A549 (cell line): Measurements from ENCODE around the gene PAXX. TPM values are rescaled to one million over a fixed set of nuclear protein-coding genes. Genes with fewer than 3 reads are reported as not detected.

Source experiments
- ATAC-seq, 2 experiments: fragments of 200-7000 bp in 1 of 2; fragments of >200 bp in 1 of 2; cut with Nextera tagmentation in 1 of 2; cut with Tn5 transposase in 1 of 2; 3 replicates each; pipeline versions ENCODE4 v1.8.0 to v1.9.1; 2018 to 2020; ENCODE audit warnings: mild to moderate bottlenecking in 1 of 2, moderate library complexity in 1 of 2
- CTCF ChIA-PET: fragments of 300-600 bp; sonication (Branson Sonifier 250); formaldehyde crosslinking; extraction: SDS; loops from one replicate; lab custom pipeline; 2021; ENCODE audit warnings: antibody characterized with exemption, inconsistent platforms; lab: Yijun Ruan, JAX
- POLR2A ChIA-PET: fragments of 350-600 bp; formaldehyde crosslinking; extraction: SDS; loops from one replicate; lab custom pipeline; 2021; ENCODE audit warnings: antibody characterized with exemption, inconsistent platforms; lab: Yijun Ruan, JAX
- DNase-seq, 2 experiments: peaks; one replicate each; pipeline versions ENCODE4 v3.0.0 to v3.0.0-alpha.2; 2011 to 2016; ENCODE audit warnings: low read depth in 1 of 2, low spot score in 1 of 2
- FAIRE-seq: peaks from 2 replicates; lab custom pipeline; 2011; peaks lifted over from hg19 to GRCh38; lab: Jason Lieb, UNC
- H3K27ac ChIP-seq, 2 experiments: fragments of >200 bp; sonication (Bioruptor Twin); formaldehyde crosslinking; 3 replicates each; pipeline ENCODE4 v1.5.1; 2016 to 2017
- H3K4me1 ChIP-seq: fragments of >200 bp; sonication (Bioruptor Twin); formaldehyde crosslinking; 3 replicates; pipeline ENCODE4 v1.6.1; 2016
- H3K4me2 ChIP-seq: fragments of >200 bp; sonication (Bioruptor Twin); formaldehyde crosslinking; 3 replicates; pipeline ENCODE4 v1.6.1; 2016
- H3K4me3 ChIP-seq: fragments of >200 bp; sonication (Bioruptor Twin); formaldehyde crosslinking; 3 replicates; pipeline ENCODE4 v1.5.1; 2016
- H3K9me3 ChIP-seq: fragments of >200 bp; sonication (Bioruptor Twin); formaldehyde crosslinking; 3 replicates; pipeline ENCODE4 v1.6.1; 2016
- BHLHE40 ChIP-seq: IDR thresholded peaks from 2 replicates; pipeline ENCODE4 v1.6.1; 2012; ENCODE audit warnings: low read depth, low read length, inconsistent platforms
- CBX8 ChIP-seq: fragments of 200-600 bp; sonication (generic); IDR thresholded peaks from 2 replicates; pipeline ENCODE4 v1.6.1; 2016
- CEBPB ChIP-seq, 2 experiments: fragments of >200 bp in 1 of 2; sonication (Bioruptor Twin) in 1 of 2; formaldehyde crosslinking in 1 of 2; IDR thresholded peaks; 2 replicates each; pipeline ENCODE4 v1.6.1; 2012 to 2016
- EHMT2 ChIP-seq: fragments of 200-600 bp; sonication (generic); IDR thresholded peaks from 2 replicates; pipeline ENCODE4 v1.6.1; 2016; ENCODE audit warnings: antibody characterized with exemption, low read depth, mild to moderate bottlenecking, moderate library complexity
- EP300 ChIP-seq, 2 experiments: fragments of >200 bp; sonication (Bioruptor Twin); formaldehyde crosslinking; IDR thresholded peaks; 2 replicates in 1 of 2; 3 replicates in 1 of 2; pipeline ENCODE4 v1.6.1; 2016 to 2017
- FOXS1 ChIP-seq: fragments of 250-450 bp; sonication (Bioruptor Pico); IDR thresholded peaks from 2 replicates; pipeline ENCODE4 v1.5.0; 2020; ENCODE audit warnings: mild to moderate bottlenecking, moderate library complexity
- GATA3 ChIP-seq: IDR thresholded peaks from 2 replicates; pipeline ENCODE4 v1.6.1; 2012; ENCODE audit warnings: borderline replicate concordance
- JUN ChIP-seq, 2 experiments: fragments of >200 bp; sonication (Bioruptor Twin); formaldehyde crosslinking; IDR thresholded peaks; 2 replicates in 1 of 2; 3 replicates in 1 of 2; pipeline ENCODE4 v1.6.1; 2016 to 2017
- KDM1A ChIP-seq: fragments of 200-600 bp; sonication (generic); IDR thresholded peaks from 2 replicates; pipeline ENCODE4 v1.6.1; 2016; ENCODE audit warnings: low read depth, mild to moderate bottlenecking
- KDM5A ChIP-seq: fragments of 200-600 bp; sonication (generic); IDR thresholded peaks from 2 replicates; pipeline ENCODE4 v1.6.1; 2016; ENCODE audit warnings: antibody characterized with exemption, mild to moderate bottlenecking
- MAFK ChIP-seq: fragments of 450-650 bp; IDR thresholded peaks from 2 replicates; pipeline ENCODE4 v1.6.1; 2014; ENCODE audit not compliant: partially characterized antibody
- MYC ChIP-seq: IDR thresholded peaks from 2 replicates; pipeline ENCODE4 v1.6.1; 2012; ENCODE audit warnings: mild to moderate bottlenecking, inconsistent platforms, low read length, improper control_type of control experiment, borderline replicate concordance
- NFE2L2 ChIP-seq: fragments of 150-350 bp; conservative IDR thresholded peaks from 2 replicates; pipeline ENCODE4 v1.6.1; 2014; ENCODE audit warnings: low read length
- NPAS2 ChIP-seq: fragments of 250-450 bp; sonication (Bioruptor Pico); IDR thresholded peaks from 2 replicates; pipeline ENCODE4 v1.8.0; 2022; ENCODE audit warnings: mild to moderate bottlenecking, moderate library complexity, borderline replicate concordance
- PHF8 ChIP-seq: fragments of 200-600 bp; sonication (generic); IDR thresholded peaks from 2 replicates; pipeline ENCODE4 v1.6.1; 2016; ENCODE audit warnings: low read depth, mild to moderate bottlenecking, antibody characterized with exemption, moderate library complexity, borderline replicate concordance
- POLR2A ChIP-seq: IDR thresholded peaks from 2 replicates; pipeline ENCODE4 v1.6.1; 2012; ENCODE audit warnings: mild to moderate bottlenecking, low read length
- RAD21 ChIP-seq, 2 experiments: fragments of >200 bp in 1 of 2; sonication (Bioruptor Twin) in 1 of 2; formaldehyde crosslinking in 1 of 2; IDR thresholded peaks in 1 of 2; conservative IDR thresholded peaks in 1 of 2; 2 replicates in 1 of 2; 3 replicates in 1 of 2; pipeline ENCODE4 v1.6.1; 2012 to 2018; ENCODE audit warnings: inconsistent platforms in 1 of 2
- RARB ChIP-seq: fragments of 250-450 bp; sonication (Bioruptor Pico); IDR thresholded peaks from 2 replicates; pipeline ENCODE4 v1.8.0; 2021; ENCODE audit warnings: mild to moderate bottlenecking, moderate library complexity
- RCOR1 ChIP-seq: fragments of 150-350 bp; IDR thresholded peaks from 2 replicates; pipeline ENCODE4 v1.6.1; 2014; ENCODE audit warnings: antibody characterized with exemption, low read length, low read depth
- SMC3 ChIP-seq: fragments of >200 bp; sonication (Bioruptor Twin); formaldehyde crosslinking; IDR thresholded peaks from 3 replicates; pipeline ENCODE4 v1.6.1; 2018; ENCODE audit warnings: inconsistent platforms
- TFCP2L1 ChIP-seq: fragments of 250-450 bp; sonication (Bioruptor Pico); IDR thresholded peaks from 2 replicates; pipeline ENCODE4 v1.5.0; 2021; ENCODE audit warnings: mild to moderate bottlenecking
- TP53 ChIP-seq: fragments of 250-450 bp; sonication (Bioruptor Pico); IDR thresholded peaks from 2 replicates; pipeline ENCODE4 v1.5.0; 2021; ENCODE audit warnings: mild to moderate bottlenecking, moderate library complexity
- ZFP36 ChIP-seq: fragments of 450-650 bp; IDR thresholded peaks from 2 replicates; pipeline ENCODE4 v1.6.1; 2014; ENCODE audit warnings: borderline replicate concordance; ENCODE audit not compliant: partially characterized antibody
- WGBS: methylation state at CpG from one replicate; pipeline ENCODE4 v1.1.6; 2017; ENCODE audit errors: missing lambda C conversion rate; 5-methylcytosine and 5-hydroxymethylcytosine counted together
- polyA plus RNA-seq, 4 experiments: library from polyadenylated mRNA; depleted of rRNA in 3 of 4; stranded (reverse); fragments of >200 nt; fragmentation: RNase III in 1 of 4; extraction: RNeasy Plus Mini Kit Qiagen cat#74134 plus additional on column Dnase treatment in 1 of 4; gene quantifications; 2 replicates in 3 of 4; 3 replicates in 1 of 4; pipeline ENCODE4 v1.2.3, GENCODE V29; 2011 to 2017
- TF ChIP-seq, protein P1 (sequence below): IDR thresholded peaks from 2 replicates; pipeline ENCODE4 v1.6.1; 2012
- TF ChIP-seq, protein P2 (sequence below): fragments of >200 bp; sonication (Bioruptor Twin); formaldehyde crosslinking; IDR thresholded peaks from 3 replicates; pipeline ENCODE4 v1.5.1; 2016
- TF ChIP-seq, protein P3 (sequence below): fragments of >200 bp; sonication (Bioruptor Twin); formaldehyde crosslinking; IDR thresholded peaks from 3 replicates; pipeline ENCODE4 v1.6.1; 2016

PAXX gene
- polyA plus RNA-seq, 2 of the 4 experiments (the other 2 are of a cell fraction): 15.6 to 53.2 TPM

DNA sequence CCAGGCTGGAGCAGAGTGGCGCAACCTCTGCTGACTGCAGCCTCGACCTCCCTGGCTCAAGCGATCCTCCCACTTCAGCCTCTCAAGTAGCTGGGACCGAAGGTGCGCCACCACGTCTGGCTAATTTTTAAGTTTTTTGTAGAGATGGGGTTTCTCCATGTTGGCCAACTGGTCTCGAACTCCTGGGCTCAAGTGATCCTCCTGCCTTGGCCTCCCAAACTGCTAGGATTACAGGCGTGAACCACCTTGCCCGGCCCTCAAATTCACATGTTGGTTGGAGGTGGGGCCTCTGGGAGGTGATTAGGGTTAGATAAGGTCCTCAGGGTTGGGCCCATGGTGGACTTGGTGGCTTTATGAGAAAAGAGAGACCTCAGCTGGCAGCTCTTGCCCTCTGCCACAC, 30.1 kb upstream of the PAXX start:
- Histone ChIP-seq H3K4me2 (no peak overlapping the region), H3K4me1 (peaks cover 12% of the 10 kb centered on the region; the same call in 2 of the 3 replicates), H3K27ac (no peak overlapping the region), H3K9me3 (no peaks in the 10 kb centered on the region), H3K4me3 (no peak overlapping the region)
- CTCF ChIA-PET: interaction anchor here (0.8 to 1.7 kb wide), 8 partner anchors 14 to 153 kb away, joined by 3 to 11 read pairs (median 4); partner anchors contain the start of genes C8G and FBXW5
- no peak for FAIRE-seq
- ATAC-seq: no peak
- POLR2A ChIA-PET: no interaction called here
- no peak for DNase-seq
- TF ChIP-seq CEBPB (IDR thresholded peaks at IDR 0.05) (no peak), NFE2L2 (no peak), MYC (no peak), GATA3 (no peak), TP53 (no peak), BHLHE40 (no peak), EP300 (IDR thresholded peaks at IDR 0.05) (no peak), RCOR1 (no peak), EHMT2 (no peak), KDM5A (no peak), ZFP36 (no peak), POLR2A (no peak), FOXS1 (no peak), RARB (no peak), SMC3 (no peak), KDM1A (no peak)
- TF ChIP-seq, protein P1, sequence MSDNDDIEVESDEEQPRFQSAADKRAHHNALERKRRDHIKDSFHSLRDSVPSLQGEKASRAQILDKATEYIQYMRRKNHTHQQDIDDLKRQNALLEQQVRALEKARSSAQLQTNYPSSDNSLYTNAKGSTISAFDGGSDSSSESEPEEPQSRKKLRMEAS: no peak
- WGBS: 100% methylated on average over 9 of the region's 9 CpGs

DNA sequence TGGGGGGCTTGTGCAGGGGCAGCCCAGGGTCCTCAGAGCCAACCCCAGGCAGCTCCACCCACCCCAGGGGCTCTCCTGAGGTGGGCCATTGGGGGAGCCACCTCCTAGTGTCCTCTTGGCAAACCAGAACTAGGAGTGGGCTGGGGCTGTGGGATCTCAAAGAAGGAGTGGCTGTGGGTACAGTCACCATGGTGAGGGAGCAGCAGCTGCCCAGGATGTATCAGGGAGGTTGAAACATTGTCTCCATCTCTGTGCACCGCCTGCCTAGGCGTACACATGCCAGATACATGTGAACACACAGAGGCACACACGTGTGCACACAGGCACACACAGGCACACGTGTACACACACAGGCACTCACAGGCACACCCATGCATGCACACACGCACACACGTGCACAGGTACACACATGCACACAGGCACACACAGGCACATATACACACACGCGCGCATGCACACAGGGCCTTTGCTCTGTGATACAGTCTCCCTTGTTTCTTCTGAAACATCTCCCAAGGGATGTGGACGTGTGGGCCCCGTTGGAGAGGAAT, 29.4 kb upstream of the PAXX start:
- POLR2A ChIA-PET: no interaction called here
- WGBS: 84% methylated on average over 11 of the region's 11 CpGs

More for the DNA sequence above, 29.4 kb upstream of the PAXX start:
- TF ChIP-seq EP300 (IDR thresholded peaks at IDR 0.05): no peak
- no peak for TF ChIP-seq MYC
- TF ChIP-seq PHF8: no peak
- no peak for TF ChIP-seq FOXS1
- no peak for TF ChIP-seq KDM5A
- TF ChIP-seq NPAS2 (CRISPR knock-in tag): no peak
- TF ChIP-seq, protein P2, sequence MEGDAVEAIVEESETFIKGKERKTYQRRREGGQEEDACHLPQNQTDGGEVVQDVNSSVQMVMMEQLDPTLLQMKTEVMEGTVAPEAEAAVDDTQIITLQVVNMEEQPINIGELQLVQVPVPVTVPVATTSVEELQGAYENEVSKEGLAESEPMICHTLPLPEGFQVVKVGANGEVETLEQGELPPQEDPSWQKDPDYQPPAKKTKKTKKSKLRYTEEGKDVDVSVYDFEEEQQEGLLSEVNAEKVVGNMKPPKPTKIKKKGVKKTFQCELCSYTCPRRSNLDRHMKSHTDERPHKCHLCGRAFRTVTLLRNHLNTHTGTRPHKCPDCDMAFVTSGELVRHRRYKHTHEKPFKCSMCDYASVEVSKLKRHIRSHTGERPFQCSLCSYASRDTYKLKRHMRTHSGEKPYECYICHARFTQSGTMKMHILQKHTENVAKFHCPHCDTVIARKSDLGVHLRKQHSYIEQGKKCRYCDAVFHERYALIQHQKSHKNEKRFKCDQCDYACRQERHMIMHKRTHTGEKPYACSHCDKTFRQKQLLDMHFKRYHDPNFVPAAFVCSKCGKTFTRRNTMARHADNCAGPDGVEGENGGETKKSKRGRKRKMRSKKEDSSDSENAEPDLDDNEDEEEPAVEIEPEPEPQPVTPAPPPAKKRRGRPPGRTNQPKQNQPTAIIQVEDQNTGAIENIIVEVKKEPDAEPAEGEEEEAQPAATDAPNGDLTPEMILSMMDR: no peak
- no peak for TF ChIP-seq MAFK
- TF ChIP-seq, protein P3, sequence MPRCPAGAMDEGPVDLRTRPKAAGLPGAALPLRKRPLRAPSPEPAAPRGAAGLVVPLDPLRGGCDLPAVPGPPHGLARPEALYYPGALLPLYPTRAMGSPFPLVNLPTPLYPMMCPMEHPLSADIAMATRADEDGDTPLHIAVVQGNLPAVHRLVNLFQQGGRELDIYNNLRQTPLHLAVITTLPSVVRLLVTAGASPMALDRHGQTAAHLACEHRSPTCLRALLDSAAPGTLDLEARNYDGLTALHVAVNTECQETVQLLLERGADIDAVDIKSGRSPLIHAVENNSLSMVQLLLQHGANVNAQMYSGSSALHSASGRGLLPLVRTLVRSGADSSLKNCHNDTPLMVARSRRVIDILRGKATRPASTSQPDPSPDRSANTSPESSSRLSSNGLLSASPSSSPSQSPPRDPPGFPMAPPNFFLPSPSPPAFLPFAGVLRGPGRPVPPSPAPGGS: no peak
- no peak for TF ChIP-seq GATA3
- no peak for TF ChIP-seq JUN (IDR thresholded peaks at IDR 0.05)
- no peak for TF ChIP-seq CBX8
- no peak for TF ChIP-seq TFCP2L1 (CRISPR knock-in tag)
- no peak for TF ChIP-seq SMC3
- no peak for TF ChIP-seq RAD21 (conservative IDR thresholded peaks at IDR 0.05 in 1 of 2, IDR thresholded peaks at IDR 0.05 in 1 of 2)
- TF ChIP-seq, protein P1: no peak
- CTCF ChIA-PET: interaction anchor here (0.6 to 1.7 kb wide), 8 partner anchors 15 to 152 kb away, joined by 3 to 11 read pairs (median 4); partner anchors contain the start of genes C8G and FBXW5
- Histone ChIP-seq H3K4me3 (no peak overlapping the region), H3K4me1 (peaks cover 15% of the 10 kb centered on the region; the same call in 2 of the 3 replicates), H3K4me2 (no peak overlapping the region), H3K9me3 (no peaks in the 10 kb centered on the region), H3K27ac (no peak overlapping the region)
- no peak for FAIRE-seq
- DNase-seq: no peak
- no peak for ATAC-seq
